ENCODE results near the gene BIRC5.

DNA sequence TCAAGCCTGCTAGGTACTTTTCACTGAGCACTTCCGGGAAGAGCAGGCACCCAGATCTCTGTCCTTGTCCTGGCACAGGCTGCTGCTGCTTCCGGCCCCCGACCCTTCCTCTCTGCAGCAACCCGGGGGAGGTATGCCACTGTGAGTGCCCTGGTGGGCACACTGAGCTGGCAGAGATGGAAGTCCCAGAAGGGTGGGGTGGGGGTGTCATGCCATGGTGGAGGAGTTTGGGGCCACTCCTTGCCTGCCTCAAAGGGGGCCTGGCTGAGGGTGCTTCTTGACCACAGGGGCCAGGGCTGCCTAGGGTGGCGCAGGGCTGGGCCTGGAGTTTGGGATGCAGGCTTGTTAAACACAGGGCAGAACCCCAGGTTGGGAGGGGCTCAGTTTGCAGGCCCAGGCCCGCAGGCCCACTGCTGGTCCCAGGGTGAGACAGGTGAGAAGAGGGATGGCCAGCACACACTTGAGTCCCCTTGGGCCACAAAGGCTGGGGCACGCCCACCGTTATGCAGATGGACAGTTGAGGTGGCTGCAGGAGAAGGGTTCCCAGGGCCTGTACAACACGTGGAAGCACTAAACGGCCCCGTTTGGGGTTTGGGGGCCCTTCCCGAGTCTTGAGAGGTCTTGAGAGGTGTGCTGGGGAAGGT, 26.1 kb downstream of the BIRC5 start:
- no peak for TF ChIP-seq POLR2A (IDR thresholded peaks at IDR 0.05)
- TF ChIP-seq, protein P1, sequence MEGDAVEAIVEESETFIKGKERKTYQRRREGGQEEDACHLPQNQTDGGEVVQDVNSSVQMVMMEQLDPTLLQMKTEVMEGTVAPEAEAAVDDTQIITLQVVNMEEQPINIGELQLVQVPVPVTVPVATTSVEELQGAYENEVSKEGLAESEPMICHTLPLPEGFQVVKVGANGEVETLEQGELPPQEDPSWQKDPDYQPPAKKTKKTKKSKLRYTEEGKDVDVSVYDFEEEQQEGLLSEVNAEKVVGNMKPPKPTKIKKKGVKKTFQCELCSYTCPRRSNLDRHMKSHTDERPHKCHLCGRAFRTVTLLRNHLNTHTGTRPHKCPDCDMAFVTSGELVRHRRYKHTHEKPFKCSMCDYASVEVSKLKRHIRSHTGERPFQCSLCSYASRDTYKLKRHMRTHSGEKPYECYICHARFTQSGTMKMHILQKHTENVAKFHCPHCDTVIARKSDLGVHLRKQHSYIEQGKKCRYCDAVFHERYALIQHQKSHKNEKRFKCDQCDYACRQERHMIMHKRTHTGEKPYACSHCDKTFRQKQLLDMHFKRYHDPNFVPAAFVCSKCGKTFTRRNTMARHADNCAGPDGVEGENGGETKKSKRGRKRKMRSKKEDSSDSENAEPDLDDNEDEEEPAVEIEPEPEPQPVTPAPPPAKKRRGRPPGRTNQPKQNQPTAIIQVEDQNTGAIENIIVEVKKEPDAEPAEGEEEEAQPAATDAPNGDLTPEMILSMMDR (IDR thresholded peaks at IDR 0.05 in 4 of 5, conservative IDR thresholded peaks at IDR 0.05 in 1 of 5): no peak

Measured in gastrocnemius medialis (tissue), 4 donors.